GM12891 (cell line): ENCODE results near the gene KIF5C.

Experiments used
- POLR2A ChIP-seq: IDR thresholded peaks from 2 replicates; pipeline ENCODE4 v1.6.1; 2011; ENCODE audit warnings: low read depth, low read length, control low read depth
- POLR2AphosphoS5 ChIP-seq: IDR thresholded peaks from 2 replicates; pipeline ENCODE4 v1.6.1; 2011; ENCODE audit warnings: low read depth, low read length, control low read depth
- SPI1 ChIP-seq: IDR thresholded peaks from 2 replicates; pipeline ENCODE4 v1.6.1; 2011; ENCODE audit warnings: low read depth, low read length, control low read depth
- TAF1 ChIP-seq: IDR thresholded peaks from 2 replicates; pipeline ENCODE4 v1.6.1; 2011; ENCODE audit warnings: low read depth, low read length, control low read depth

DNA sequence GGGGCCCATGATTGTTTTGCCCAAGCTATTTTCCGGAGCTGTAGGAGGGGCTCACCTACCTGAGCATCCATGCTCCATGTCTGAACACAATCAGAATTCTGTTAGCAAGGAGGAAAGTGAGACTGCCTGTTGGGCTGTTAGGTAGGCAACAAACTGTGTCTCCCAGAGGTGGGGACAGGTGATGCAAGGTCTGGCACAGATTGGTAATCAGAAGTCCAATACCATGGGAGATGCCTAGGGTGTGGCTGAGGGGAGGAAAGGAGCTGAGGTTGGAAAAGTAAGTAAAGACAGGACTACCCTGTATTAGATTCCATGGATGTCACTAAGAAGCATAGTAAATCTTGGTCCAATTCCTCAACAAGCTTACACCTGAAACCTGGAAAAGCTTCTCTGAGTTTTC, 166.5 kb downstream of the KIF5C start:
- no peak for TF ChIP-seq SPI1
- no peak for TF ChIP-seq POLR2AphosphoS5
- TF ChIP-seq POLR2A, result no peak
- TF ChIP-seq TAF1, result no peak
